ENCODE results near the gene PRR30. TPM values are rescaled to one million over a fixed set of nuclear protein-coding genes. Genes with fewer than 3 reads are reported as not detected.

Gene PRR30
- polyA plus RNA-seq, 2 of the 4 experiments (the other 2 are of a cell fraction) = not detected

DNA sequence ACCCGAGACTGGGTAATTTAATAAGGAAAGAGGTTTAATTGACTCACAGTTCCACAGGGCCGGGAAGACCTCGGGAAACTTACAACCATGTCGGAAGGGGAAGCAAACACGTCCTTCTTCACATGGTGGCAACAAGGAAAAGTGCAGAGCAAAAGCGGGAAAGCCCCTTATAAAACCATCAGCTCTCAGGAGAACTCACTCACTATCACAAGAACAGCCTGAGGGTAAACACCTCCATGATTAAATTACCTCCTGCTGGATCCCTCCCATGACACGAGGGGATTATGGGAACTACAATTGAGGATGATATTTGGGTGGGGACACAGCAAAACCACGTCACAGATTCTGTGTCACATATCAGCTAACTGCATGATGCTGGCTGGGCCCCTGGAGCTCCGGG is 21.0 kb upstream of the PRR30 start:
- Histone ChIP-seq H3K4me3 (no peak overlapping the region), H3K9me3 (no peaks in the 10 kb centered on the region), H3K27ac (no peak overlapping the region), H3K4me2 (no peak overlapping the region), H3K4me1 (no peaks in the 10 kb centered on the region)
- 76% methylated on average over 9 of the region's 9 CpGs for WGBS (ENCODE audit: missing lambda C conversion rate)
- DNase-seq (ENCODE audit: low read depth in 1 of 2, low spot score in 1 of 2) (no peak), FAIRE-seq (no peak), ATAC-seq (no peak)
- POLR2A ChIA-PET = no interaction called here
- TF ChIP-seq, protein P1, sequence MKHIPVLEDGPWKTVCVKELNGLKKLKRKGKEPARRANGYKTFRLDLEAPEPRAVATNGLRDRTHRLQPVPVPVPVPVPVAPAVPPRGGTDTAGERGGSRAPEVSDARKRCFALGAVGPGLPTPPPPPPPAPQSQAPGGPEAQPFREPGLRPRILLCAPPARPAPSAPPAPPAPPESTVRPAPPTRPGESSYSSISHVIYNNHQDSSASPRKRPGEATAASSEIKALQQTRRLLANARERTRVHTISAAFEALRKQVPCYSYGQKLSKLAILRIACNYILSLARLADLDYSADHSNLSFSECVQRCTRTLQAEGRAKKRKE (CRISPR knock-in tag; IDR thresholded peaks at IDR 0.05; ENCODE audit: low read depth) = no peak
- no peak for TF ChIP-seq HOXA7 (CRISPR knock-in tag; IDR thresholded peaks at IDR 0.05)
- no peak for TF ChIP-seq ZSCAN20 (CRISPR knock-in tag; IDR thresholded peaks at IDR 0.05)
- TF ChIP-seq EP300 (IDR thresholded peaks at IDR 0.05) = no peak
- no peak for TF ChIP-seq RFX5 (IDR thresholded peaks at IDR 0.05)
- TF ChIP-seq FOSL2 (IDR thresholded peaks at IDR 0.05) = no peak
- no peak for TF ChIP-seq FOSL2 (CRISPR knock-in tag; IDR thresholded peaks at IDR 0.05)
- no peak for TF ChIP-seq EHF (CRISPR knock-in tag; IDR thresholded peaks at IDR 0.05)
- CTCF ChIA-PET = interaction anchor here (0.7 to 2.4 kb wide), 6 partner anchors 10 to 657 kb away, joined by 3 to 20 read pairs (median 4); no protein-coding TSS in a partner anchor

DNA sequence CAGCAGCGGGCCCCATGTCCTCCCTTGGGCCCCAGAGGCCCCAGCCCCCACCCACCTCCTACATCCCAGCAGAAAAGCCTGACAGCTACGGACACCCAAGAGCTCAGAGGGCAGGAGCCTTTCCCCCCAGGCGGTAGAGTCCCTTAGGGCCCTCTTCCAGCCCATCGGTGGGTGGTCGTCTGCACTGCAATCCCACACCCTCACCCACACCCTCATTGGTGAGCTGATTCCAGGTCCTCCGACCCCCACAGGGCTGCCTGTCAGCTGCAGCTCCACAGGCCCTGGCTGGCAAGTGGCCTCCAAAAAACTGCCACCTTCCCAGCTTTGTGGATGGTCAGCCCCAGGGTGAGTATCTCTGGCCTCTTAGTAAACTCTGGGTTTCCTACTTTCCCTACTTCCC is 20.1 kb upstream of the PRR30 start:
- Histone ChIP-seq H3K4me2 (no peak overlapping the region), H3K4me1 (no peaks in the 10 kb centered on the region), H3K27ac (no peak overlapping the region), H3K9me3 (no peaks in the 10 kb centered on the region), H3K4me3 (no peak overlapping the region)
- FAIRE-seq (no peak), ATAC-seq (no peak; a peak in 2 of 6 replicates), DNase-seq (ENCODE audit: low read depth in 1 of 2, low spot score in 1 of 2) (no peak)
- ChIA-PET CTCF (interaction anchor here (0.6 to 4.0 kb wide), 6 partner anchors 11 to 213 kb away, joined by 3 to 36 read pairs (median 8); no protein-coding TSS in a partner anchor), POLR2A (no interaction called here)
- TF ChIP-seq BHLHE40 (IDR thresholded peaks at IDR 0.05; ENCODE audit: low read depth, low read length) (no peak), MYC (IDR thresholded peaks at IDR 0.05; ENCODE audit: borderline replicate concordance, low read length) (no peak), POLR2AphosphoS2 (conservative IDR thresholded peaks at IDR 0.05; ENCODE audit: low read length) (no peak), KDM5A (IDR thresholded peaks at IDR 0.05) (no peak), HOXB13 (CRISPR knock-in tag; IDR thresholded peaks at IDR 0.05; ENCODE audit: low read depth) (no peak), JUNB (IDR thresholded peaks at IDR 0.05) (no peak), HOXA7 (CRISPR knock-in tag; IDR thresholded peaks at IDR 0.05) (no peak), RAD21 (conservative IDR thresholded peaks at IDR 0.05 in 1 of 2, IDR thresholded peaks at IDR 0.05 in 1 of 2) (no peak), EP300 (IDR thresholded peaks at IDR 0.05) (no peak), ZSCAN20 (CRISPR knock-in tag; IDR thresholded peaks at IDR 0.05) (no peak), NPAS2 (CRISPR knock-in tag; IDR thresholded peaks at IDR 0.05; ENCODE audit: borderline replicate concordance) (no peak), POLR2A (IDR thresholded peaks at IDR 0.05; ENCODE audit: low read length) (no peak)
- TF ChIP-seq, protein P2, sequence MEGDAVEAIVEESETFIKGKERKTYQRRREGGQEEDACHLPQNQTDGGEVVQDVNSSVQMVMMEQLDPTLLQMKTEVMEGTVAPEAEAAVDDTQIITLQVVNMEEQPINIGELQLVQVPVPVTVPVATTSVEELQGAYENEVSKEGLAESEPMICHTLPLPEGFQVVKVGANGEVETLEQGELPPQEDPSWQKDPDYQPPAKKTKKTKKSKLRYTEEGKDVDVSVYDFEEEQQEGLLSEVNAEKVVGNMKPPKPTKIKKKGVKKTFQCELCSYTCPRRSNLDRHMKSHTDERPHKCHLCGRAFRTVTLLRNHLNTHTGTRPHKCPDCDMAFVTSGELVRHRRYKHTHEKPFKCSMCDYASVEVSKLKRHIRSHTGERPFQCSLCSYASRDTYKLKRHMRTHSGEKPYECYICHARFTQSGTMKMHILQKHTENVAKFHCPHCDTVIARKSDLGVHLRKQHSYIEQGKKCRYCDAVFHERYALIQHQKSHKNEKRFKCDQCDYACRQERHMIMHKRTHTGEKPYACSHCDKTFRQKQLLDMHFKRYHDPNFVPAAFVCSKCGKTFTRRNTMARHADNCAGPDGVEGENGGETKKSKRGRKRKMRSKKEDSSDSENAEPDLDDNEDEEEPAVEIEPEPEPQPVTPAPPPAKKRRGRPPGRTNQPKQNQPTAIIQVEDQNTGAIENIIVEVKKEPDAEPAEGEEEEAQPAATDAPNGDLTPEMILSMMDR (IDR thresholded peaks at IDR 0.05) = no peak
- 66% methylated on average over 3 of the region's 6 CpGs for WGBS (ENCODE audit: missing lambda C conversion rate)

DNA sequence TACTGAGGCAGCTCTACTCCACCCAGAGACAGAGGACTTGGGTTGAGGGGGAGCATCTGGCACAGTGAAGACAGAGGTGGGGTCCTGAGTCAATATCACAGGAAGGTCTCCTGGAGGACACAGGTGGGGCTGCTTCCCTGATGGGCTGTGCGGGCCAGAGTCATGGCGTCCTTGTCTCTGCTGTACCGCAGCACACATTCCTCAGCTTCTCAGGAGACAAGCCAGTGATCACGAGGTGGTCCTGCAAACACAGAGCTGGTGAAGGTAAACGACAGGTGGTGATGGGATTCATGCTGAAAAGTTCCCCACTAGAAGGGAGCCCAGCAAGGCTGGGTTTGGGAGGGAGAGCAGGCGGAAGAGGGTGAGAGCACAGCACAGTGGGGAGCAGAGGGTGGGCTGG is 19.3 kb upstream of the PRR30 start:
- POLR2A ChIA-PET = no interaction called here
- WGBS (ENCODE audit: missing lambda C conversion rate) = 67% methylated on average over 6 of the region's 6 CpGs
- Histone ChIP-seq H3K27ac (no peak overlapping the region), H3K9me3 (no peaks in the 10 kb centered on the region), H3K4me3 (no peak overlapping the region), H3K4me1 (no peaks in the 10 kb centered on the region), H3K4me2 (no peak overlapping the region)
- no peak for DNase-seq (ENCODE audit: low read depth in 1 of 2, low spot score in 1 of 2)
- ATAC-seq = no peak
- CTCF ChIA-PET = interaction anchor here (0.7 to 4.0 kb wide), 8 partner anchors 9 to 312 kb away, joined by 3 to 36 read pairs (median 4); partner anchors contain the start of genes PREB and TCF23
- no peak for TF ChIP-seq PHF8 (IDR thresholded peaks at IDR 0.05; ENCODE audit: borderline replicate concordance, low read depth)
- TF ChIP-seq SREBF2 (IDR thresholded peaks at IDR 0.05) = no peak
- TF ChIP-seq SMC3 (IDR thresholded peaks at IDR 0.05) = no peak
- TF ChIP-seq POLR2A (IDR thresholded peaks at IDR 0.05; ENCODE audit: low read length) = 0 out of 2 replicates have a peak, but pooled peaks have one; percentile 3
- TF ChIP-seq CHD2 (IDR thresholded peaks at IDR 0.05; ENCODE audit: low read length, partially characterized antibody) = no peak
- FAIRE-seq = no peak
